Activated T-helper 2 cell treated with anti-CD3 and anti-CD28 coated beads, Interferon-gamma antibody, Interleukin-2, Interleukin-4, amounts not matched to agents 10 μg/mL and 5 μg/mL and 100 μg/mL, durations not matched to agents 14 hours and 24 hours and 36 hours (primary cell): ENCODE measurements around the gene GMEB1. TPM values are rescaled to one million over a fixed set of nuclear protein-coding genes. Genes with fewer than 3 reads are reported as not detected.
"Not testable (repeated sequence)": the region's sequence is repeated elsewhere in the genome, so short reads cannot be mapped to it uniquely, and the experiment has no call there.

Source experiments
- DNase-seq: peaks from one replicate; pipeline ENCODE4 v3.0.0; 2021; ENCODE audit warnings: low spot score
- H3K27ac Mint-ChIP-seq: one replicate; pipeline ENCODE4 v1.8.0; 2021; ENCODE audit warnings: mixed read lengths
- H3K27me3 Mint-ChIP-seq: one replicate; pipeline ENCODE4 v1.8.0; 2021; ENCODE audit warnings: low read depth, mixed read lengths
- H3K36me3 Mint-ChIP-seq: one replicate; pipeline ENCODE4 v1.8.0; 2021; ENCODE audit warnings: low read depth, mixed read lengths
- H3K4me1 Mint-ChIP-seq: one replicate; pipeline ENCODE4 v1.8.0; 2021; ENCODE audit warnings: low read depth, mixed read lengths
- H3K4me3 Mint-ChIP-seq: one replicate; pipeline ENCODE4 v1.8.0; 2021; ENCODE audit warnings: low read depth, mild to moderate bottlenecking, moderate library complexity, mixed read lengths
- H3K9me3 Mint-ChIP-seq: one replicate; pipeline ENCODE4 v1.8.0; 2021; ENCODE audit warnings: mixed read lengths
- intact Hi-C: fragments of 100-400 bp; cut with micrococcal nuclease; formaldehyde crosslinking; loops from one replicate; pipeline ENCODE4 v1.15.1; 2023
- total RNA-seq: library from RNA; stranded (reverse); gene quantifications from 2 replicates; pipeline ENCODE4 v1.2.3, GENCODE V29; 2022

The GMEB1 gene
- total RNA-seq, 1 donor from 2014 or later = 26.0 TPM

GRCh38 chr1:28653063-28653462 is 15.5 kb upstream of the GMEB1 start:
- H3K9me3 Mint-ChIP-seq, H3K36me3 Mint-ChIP-seq, intact Hi-C loops, H3K4me1 Mint-ChIP-seq, H3K4me3 Mint-ChIP-seq, H3K27ac Mint-ChIP-seq, H3K27me3 Mint-ChIP-seq, DNase-seq: not testable (repeated sequence)

DNA sequence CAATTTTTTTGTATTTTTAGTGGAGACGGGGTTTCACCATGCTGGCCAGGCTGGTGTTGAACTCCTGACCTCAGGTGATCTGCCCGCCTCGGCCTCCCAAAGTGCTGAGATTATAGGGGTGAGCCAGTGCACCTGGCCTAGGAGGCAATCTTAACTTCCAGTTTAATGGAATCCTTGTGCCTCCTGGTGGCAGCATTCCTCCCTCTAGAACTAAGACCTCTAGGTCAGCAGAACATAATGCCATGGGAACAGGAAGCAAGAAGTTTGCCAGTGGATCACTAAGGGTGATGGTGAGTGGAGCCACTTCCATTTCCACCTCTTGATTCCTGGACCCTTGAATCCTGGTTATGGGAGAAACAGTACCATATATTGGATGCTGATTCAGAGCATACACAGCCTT is 14.7 kb upstream of the GMEB1 start:
- intact Hi-C loops = not testable (repeated sequence)

DNA sequence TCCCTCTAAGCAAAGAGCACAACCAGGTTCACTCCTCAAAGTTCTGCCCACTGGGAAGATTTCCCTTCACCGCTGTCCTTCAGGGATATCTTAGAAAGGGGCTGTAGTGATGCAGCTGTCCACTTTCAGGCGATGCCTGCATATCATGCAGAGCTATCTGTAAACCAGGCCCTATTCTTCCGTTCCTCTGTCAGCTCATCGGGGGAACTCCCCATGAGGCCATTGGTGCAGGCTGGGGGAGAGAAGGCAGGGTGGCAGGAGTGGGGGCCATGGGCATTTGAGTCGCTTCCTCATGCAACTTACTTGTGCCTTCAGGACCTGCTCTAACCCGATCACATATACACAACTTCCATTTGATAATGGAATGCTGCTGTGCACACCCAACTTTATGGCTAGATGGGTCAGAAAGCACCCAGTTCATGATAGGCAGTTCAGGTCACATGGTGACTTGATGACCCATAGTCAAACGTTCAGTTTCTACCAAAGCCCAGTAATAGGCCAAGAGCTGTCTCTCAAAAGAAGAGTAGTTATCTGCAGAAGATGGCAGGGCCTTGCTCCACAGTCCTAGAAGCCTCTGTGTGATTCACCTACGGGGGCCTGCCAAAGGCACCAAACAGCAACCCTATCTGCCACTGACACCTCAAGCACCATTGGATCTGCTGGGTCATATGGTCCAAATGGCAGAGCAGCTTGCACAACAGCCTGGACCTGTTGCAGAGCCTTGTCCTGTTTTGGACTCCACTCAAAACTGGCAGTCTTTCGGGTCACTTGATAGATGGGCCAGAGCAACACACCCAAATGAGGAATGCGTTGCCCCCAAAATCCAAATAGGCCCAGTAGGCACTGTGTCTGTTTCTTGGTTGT is 12.9 kb upstream of the GMEB1 start:
- H3K36me3 Mint-ChIP-seq, H3K4me1 Mint-ChIP-seq, H3K4me3 Mint-ChIP-seq, H3K27me3 Mint-ChIP-seq, H3K27ac Mint-ChIP-seq, DNase-seq, H3K9me3 Mint-ChIP-seq, intact Hi-C loops: not testable (repeated sequence)

More for the DNA sequence above, 14.7 kb upstream of the GMEB1 start:
- not testable (repeated sequence) for H3K9me3 Mint-ChIP-seq, H3K27ac Mint-ChIP-seq, H3K27me3 Mint-ChIP-seq, H3K4me1 Mint-ChIP-seq, DNase-seq, H3K4me3 Mint-ChIP-seq, H3K36me3 Mint-ChIP-seq

- Mint-ChIP-seq H3K27me3 (no peaks in the 10 kb centered on the region), H3K36me3 (no peaks in the 10 kb centered on the region), H3K27ac (no peak overlapping the region), H3K9me3 (no peaks in the 10 kb centered on the region), H3K4me3 (no peak overlapping the region), H3K4me1 (no peaks in the 10 kb centered on the region)
- intact Hi-C loops = no loop called here
- DNase-seq = no peak
Measured at GRCh38 chr1:28656335-28656734, 12.2 kb upstream of the GMEB1 start.

- no peak overlapping the region for H3K4me3 Mint-ChIP-seq
- no peak overlapping the region for H3K27ac Mint-ChIP-seq
- H3K4me1 Mint-ChIP-seq = peaks cover 7% of the 10 kb centered on the region
- DNase-seq = no peak
- H3K36me3 Mint-ChIP-seq = no peaks in the 10 kb centered on the region
- intact Hi-C loops = loop anchor here (10.0 kb wide), 1 partner anchor 409 kb away; the partner anchor contains the start of gene SESN2
- H3K27me3 Mint-ChIP-seq = no peaks in the 10 kb centered on the region
- no peaks in the 10 kb centered on the region for H3K9me3 Mint-ChIP-seq
Measured at GRCh38 chr1:28663871-28664470, 4.6 kb upstream of the GMEB1 start.

GRCh38 chr1:28666806-28667205 is 1.8 kb upstream of the GMEB1 start:
- H3K27ac Mint-ChIP-seq = no peak overlapping the region
- H3K9me3 Mint-ChIP-seq = no peaks in the 10 kb centered on the region
- peak overlapping the region; percentile 33 for H3K4me3 Mint-ChIP-seq
- peaks cover 8% of the 10 kb centered on the region for H3K36me3 Mint-ChIP-seq
- intact Hi-C loops = loop anchor here (10.0 kb wide), 1 partner anchor 412 kb away; the partner anchor contains the start of gene SESN2
- peaks cover 10% of the 10 kb centered on the region for H3K4me1 Mint-ChIP-seq
- DNase-seq = no peak
- H3K27me3 Mint-ChIP-seq = no peaks in the 10 kb centered on the region

GRCh38 chr1:28668956-28669723 is 556 bp downstream of the GMEB1 start:
- intact Hi-C loops = loop anchor here (1.0 to 10.0 kb wide), 3 partner anchors 21 to 414 kb away; partner anchors contain the start of genes RNU11, SESN2 and YTHDF2
- Mint-ChIP-seq H3K27me3 (no peaks in the 10 kb centered on the region), H3K4me1 (peaks cover 10% of the 10 kb centered on the region), H3K36me3 (peaks cover 8% of the 10 kb centered on the region), H3K9me3 (no peaks in the 10 kb centered on the region), H3K4me3 (peak overlapping the region; percentile 93), H3K27ac (peak overlapping the region; percentile 99)
- DNase-seq = peak; percentile 40

- Mint-ChIP-seq H3K9me3 (no peaks in the 10 kb centered on the region), H3K36me3 (peaks cover 14% of the 10 kb centered on the region), H3K27me3 (no peaks in the 10 kb centered on the region), H3K27ac (no peak overlapping the region), H3K4me1 (peaks cover 7% of the 10 kb centered on the region), H3K4me3 (no peak overlapping the region)
- DNase-seq = no peak
- intact Hi-C loops = no loop called here
Measured at GRCh38 chr1:28671254-28671780, 2.7 kb downstream of the GMEB1 start.

DNA sequence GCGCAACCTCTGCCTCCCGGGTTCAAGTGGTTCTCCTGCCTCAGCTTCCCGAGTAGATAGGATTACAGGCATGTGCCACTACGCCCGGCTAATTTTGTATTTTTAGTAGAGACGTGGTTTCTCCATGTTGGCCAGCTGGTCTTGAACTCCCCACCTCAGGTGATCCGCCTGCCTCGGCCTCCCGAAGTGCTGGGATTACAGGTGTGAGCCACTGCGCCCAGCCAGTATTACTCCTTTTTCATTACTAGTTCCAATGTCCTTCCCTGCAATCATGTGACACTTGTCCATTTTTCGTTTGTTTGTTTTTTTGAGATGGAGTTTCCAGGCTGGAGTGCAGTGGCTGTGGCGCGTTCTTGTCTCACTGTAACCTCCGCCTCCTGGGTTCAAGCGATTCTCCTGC is 4.4 kb downstream of the GMEB1 start:
- H3K27me3 Mint-ChIP-seq, H3K4me1 Mint-ChIP-seq, DNase-seq, intact Hi-C loops, H3K4me3 Mint-ChIP-seq, H3K9me3 Mint-ChIP-seq, H3K27ac Mint-ChIP-seq: not testable (repeated sequence)
- peaks cover 14% of the 10 kb centered on the region for H3K36me3 Mint-ChIP-seq

GRCh38 chr1:28675924-28676257 is 7.3 kb downstream of the GMEB1 start:
- Mint-ChIP-seq H3K36me3 (peaks cover 10% of the 10 kb centered on the region), H3K4me1 (peaks cover under 1% of the 10 kb centered on the region), H3K4me3 (no peak overlapping the region), H3K27ac (no peak overlapping the region), H3K9me3 (no peaks in the 10 kb centered on the region), H3K27me3 (no peaks in the 10 kb centered on the region)
- intact Hi-C loops = no loop called here
- DNase-seq = no peak

GRCh38 chr1:28680151-28680550 is 11.6 kb downstream of the GMEB1 start:
- intact Hi-C loops = no loop called here
- Mint-ChIP-seq H3K27ac (no peak overlapping the region), H3K4me3 (no peak overlapping the region), H3K4me1 (peaks cover 2% of the 10 kb centered on the region), H3K27me3 (no peaks in the 10 kb centered on the region), H3K9me3 (no peaks in the 10 kb centered on the region), H3K36me3 (peaks cover 32% of the 10 kb centered on the region)
- no peak for DNase-seq

GRCh38 chr1:28682840-28683239 is 14.3 kb downstream of the GMEB1 start:
- H3K36me3 Mint-ChIP-seq = peaks cover 47% of the 10 kb centered on the region
- H3K27me3 Mint-ChIP-seq = no peaks in the 10 kb centered on the region
- no peak overlapping the region for H3K4me3 Mint-ChIP-seq
- no peaks in the 10 kb centered on the region for H3K9me3 Mint-ChIP-seq
- intact Hi-C loops = no loop called here
- no peak overlapping the region for H3K27ac Mint-ChIP-seq
- H3K4me1 Mint-ChIP-seq = peaks cover 5% of the 10 kb centered on the region
- DNase-seq = no peak
